HG02970 (cell line): ENCODE data around the gene ARHGEF26.

Experiments
- ATAC-seq: cut with Tn5 transposase; IDR thresholded peaks from one replicate; pipeline ENCODE4 v1.9.1; 2021; ENCODE audit warnings: mild to moderate bottlenecking, moderate library complexity, moderate number of reproducible peaks; ENCODE audit not compliant: unreplicated experiment, low FRiP score

The ARHGEF26 gene

DNA sequence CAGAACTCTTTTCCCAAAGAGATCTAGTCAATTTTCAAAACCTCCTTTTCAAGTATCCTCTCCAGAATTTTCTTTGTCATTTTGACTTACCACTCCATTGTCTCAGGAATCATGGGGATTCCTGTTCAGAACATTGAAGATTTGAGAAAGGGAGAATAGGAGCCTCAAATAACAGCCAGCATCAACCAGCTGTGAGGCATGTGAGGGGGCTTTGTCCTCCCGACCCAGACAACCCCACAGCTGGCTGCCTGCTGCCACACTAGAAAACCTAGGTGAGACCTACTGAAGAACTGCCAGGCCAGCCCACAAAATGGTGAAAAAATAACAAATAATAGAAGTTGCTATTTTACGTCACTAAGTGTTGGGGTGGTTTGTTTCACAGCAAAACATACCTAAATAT lies 5.9 kb upstream of the ARHGEF26 start:
- no peak for ATAC-seq

DNA sequence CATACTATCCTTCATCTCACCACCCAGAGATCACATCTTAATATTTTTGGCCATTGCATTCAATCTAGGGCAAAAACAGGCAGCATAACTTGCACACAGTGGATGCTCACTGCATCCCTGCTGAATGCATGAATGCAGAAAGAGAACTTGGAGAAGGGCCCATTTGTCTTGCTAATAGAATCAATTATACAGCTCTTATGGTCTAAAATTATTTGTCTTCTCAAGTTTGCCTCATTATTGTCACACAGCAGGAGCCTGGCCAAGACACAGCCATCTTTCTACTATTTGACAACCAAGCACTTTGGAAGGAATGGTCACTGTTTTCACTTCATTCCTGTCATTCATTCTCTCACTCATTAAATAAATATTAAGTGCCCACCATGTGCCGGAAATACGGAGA lies 1.2 kb upstream of the ARHGEF26 start:
- no peak for ATAC-seq

DNA sequence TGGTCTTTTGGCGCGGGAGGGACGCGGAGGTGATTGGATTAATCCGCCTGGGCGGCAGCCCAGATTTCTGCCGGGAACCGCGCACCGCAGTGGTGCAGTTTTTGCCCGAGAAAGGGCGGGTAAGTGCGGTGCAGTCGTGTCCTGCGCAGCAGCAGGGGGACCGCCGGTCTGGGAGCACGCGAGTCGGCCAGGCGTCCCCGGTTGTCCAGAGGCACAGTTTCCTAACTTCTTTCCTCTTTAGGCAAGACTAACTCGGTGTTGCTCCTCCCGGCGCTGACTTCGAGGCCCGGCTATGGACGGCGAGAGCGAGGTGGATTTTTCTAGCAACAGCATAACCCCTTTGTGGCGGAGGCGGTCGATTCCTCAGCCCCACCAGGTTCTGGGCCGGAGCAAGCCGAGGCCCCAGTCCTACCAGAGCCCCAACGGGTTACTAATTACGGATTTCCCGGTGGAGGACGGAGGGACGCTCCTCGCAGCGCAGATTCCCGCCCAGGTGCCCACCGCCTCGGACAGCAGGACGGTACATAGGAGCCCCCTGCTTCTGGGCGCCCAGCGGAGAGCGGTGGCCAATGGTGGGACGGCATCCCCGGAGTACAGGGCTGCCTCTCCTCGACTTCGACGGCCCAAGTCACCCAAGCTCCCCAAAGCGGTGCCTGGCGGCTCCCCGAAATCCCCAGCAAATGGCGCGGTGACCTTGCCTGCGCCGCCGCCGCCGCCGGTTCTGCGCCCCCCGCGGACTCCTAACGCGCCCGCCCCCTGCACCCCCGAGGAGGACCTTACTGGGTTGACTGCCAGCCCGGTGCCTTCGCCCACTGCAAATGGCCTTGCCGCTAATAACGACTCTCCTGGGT lies 736 bp downstream of the ARHGEF26 start:
- peak; percentile 36 for ATAC-seq

DNA sequence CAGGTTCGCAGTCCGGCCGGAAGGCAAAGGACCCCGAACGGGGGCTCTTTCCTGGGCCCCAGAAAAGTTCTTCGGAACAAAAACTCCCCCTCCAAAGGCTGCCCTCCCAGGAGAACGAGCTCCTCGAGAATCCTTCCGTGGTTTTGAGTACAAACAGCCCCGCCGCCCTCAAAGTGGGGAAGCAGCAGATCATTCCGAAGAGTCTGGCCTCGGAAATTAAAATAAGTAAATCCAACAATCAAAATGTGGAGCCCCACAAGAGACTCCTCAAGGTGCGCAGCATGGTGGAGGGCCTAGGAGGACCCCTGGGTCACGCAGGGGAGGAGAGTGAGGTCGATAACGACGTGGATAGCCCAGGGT lies 1.3 kb downstream of the ARHGEF26 start:
- ATAC-seq = no peak

DNA sequence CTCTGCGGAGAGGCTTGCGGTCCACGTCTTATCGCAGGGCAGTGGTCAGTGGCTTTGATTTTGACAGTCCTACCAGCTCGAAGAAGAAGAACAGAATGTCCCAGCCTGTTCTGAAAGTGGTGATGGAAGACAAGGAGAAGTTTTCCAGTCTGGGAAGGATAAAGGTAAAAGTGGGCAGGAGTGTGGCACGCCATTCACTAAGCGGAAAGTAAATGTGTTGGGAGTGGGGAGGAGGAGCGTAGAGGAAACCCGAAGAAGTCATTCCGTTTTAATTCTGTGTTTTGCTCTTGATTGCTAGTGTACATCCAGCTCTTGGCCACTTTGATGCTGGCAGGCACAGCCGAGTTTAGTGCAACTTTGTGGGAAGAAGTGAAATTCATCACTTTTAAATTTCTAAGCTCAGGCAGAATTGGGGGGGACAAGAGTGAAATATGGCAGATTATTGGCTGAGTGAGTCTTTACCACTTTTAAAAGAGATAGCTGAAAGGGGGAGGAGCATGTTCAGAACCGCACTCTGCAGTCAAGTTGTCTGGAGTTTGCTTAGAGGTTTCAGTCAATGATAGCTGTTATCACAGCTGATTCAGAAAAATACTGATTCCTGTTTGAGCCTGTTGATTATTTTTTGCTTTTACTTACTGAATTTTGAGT lies 1.8 kb downstream of the ARHGEF26 start:
- ATAC-seq = no peak

DNA sequence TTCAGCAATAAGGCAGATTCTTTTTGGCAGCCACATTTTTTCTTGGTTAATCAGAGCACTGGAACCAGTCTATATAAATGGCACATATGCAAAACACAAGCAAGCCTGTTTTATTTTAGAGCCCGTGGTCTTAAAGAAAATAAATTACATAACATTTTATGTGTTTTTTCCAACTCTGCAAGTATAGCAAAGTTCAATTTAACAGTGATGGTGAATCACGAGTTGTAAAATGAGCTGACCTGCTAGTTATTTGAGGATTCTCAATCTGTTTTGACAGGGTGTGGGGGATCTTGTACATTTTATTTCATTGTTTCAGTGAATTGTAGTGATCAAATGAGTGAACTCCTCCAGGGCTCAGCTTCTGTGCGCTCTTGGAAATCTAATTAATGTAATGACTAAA lies 2.7 kb downstream of the ARHGEF26 start:
- no peak for ATAC-seq

DNA sequence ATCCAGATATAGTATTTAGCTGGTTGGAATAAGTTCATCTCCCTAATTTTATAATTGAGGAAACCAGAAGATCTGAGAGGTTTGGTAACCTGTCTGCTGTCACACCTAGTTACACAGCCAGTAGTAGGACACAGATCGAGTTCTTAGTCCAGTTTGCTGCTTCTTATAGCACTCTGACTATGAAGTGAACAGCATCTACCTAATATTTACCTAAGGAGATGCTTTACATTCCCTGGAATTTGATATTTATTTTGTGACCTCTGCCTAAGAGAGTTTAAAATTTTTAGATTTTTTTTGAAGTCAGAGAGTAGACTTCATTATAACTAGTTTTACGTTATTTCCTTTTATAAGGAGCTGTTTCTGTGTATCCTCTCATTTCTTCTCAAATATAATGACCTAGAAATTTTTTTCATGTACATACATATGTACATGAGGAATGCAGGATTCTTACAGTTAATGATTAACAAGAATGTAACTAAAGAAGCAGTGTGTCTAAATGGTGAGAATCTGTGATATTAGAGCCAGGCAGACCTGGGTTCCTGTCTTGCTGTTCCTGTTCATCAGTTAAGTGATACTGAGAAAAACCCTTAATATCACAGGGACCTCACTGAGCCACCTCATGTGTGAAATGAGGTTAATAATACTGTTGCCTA lies 4.3 kb downstream of the ARHGEF26 start:
- ATAC-seq = no peak

DNA sequence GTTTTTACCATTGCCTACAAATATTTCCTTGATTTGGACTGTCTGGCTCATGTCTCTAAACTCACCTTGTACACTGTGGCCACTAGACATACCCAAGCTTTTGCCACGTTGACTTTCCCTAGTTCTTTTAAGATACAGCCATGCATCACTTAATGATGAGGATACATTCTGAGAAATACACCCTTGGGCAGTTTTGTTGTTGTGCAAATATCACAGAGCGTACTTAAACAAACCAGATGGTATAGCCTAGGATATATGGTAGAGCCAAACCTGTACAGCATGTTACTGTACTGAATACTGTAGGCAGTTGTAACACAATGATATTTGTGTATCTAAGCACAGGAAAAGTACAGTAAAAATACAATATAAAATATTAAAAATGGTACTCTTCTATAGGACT lies 5.5 kb downstream of the ARHGEF26 start:
- no peak for ATAC-seq

DNA sequence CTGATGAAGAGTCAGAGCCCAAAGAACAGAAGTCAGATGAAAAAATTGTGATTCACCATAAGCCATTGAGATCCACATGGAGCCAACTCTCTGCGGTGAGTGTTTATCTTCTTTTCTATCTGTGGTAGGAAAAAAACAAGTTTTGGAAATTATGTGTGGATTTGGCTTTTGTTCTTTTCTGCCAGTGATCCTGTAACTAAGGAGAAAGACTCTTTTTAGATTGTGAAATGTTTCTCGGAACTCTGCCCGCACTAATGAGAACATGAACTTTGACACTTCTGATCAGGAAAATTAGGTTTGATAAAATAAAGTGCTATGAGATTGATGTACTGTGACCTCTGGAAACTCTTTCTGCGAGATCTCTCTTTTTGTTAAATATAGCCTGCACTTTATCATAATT lies 8.4 kb downstream of the ARHGEF26 start:
- ATAC-seq = no peak

DNA sequence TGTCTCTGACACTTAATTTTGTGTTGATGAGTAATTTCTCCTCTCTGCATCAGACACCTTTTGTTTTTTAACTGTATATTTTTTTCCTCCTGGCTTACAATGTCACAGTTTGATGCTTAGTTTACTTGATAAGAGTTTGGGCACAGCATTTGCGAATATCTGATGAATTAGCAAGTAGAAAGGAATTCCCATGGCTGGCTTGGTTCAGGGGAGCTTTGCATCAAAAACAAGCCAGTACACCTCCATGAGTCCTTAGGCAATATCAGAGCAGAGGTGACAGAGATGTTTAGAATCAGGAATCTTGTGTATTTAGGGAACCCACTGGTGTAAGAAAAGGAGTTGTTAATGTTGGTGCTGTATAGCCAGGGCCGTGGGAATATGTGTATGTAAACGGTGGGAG lies 9.3 kb downstream of the ARHGEF26 start:
- no peak for ATAC-seq

DNA sequence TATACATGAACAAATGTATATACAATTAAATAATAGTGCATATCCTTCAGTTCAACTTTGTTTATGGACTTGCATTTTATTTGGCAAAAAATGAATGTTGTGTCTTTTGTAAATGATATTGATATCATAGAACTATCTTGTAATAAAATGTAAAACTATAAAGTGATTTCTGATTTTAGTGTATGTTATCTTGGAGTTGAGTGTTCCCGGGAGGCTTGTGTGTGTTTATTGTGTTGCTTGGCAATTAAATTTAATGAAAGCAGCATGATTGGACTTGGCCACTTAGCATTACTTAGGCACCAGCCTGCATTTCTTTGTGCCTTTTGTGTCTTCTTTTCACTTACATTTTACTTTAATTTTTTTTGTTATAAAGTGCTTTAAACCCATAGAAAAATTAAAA lies 10.6 kb downstream of the ARHGEF26 start:
- ATAC-seq = no peak

DNA sequence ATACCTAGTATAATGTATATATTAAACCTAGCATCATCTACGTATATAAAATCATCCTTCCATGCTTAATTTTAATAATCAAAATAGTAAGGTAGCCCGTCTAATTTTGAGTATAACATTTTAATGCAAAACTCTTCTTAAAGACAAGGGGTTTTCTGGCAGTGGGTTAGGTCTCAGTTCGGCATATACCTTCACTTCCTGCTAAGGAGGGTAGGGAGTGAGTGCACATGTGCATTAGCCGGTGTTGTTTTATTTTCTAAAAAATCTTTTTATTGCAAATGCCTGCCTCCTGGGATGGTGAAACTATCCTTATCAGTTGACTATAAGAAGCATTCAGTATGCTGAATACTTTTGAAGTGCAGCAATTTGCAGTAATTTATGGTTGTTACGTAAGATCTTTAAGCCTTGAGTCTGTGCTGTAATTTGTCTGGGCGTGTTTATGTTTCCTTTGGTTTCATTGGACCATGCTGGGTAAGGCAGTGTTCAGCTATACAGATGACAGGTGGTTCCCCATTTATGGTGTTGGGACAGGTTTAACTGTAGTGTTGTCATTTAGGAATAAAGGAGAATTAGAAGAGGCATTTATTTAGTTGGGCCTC lies 11.7 kb downstream of the ARHGEF26 start:
- no peak for ATAC-seq

DNA sequence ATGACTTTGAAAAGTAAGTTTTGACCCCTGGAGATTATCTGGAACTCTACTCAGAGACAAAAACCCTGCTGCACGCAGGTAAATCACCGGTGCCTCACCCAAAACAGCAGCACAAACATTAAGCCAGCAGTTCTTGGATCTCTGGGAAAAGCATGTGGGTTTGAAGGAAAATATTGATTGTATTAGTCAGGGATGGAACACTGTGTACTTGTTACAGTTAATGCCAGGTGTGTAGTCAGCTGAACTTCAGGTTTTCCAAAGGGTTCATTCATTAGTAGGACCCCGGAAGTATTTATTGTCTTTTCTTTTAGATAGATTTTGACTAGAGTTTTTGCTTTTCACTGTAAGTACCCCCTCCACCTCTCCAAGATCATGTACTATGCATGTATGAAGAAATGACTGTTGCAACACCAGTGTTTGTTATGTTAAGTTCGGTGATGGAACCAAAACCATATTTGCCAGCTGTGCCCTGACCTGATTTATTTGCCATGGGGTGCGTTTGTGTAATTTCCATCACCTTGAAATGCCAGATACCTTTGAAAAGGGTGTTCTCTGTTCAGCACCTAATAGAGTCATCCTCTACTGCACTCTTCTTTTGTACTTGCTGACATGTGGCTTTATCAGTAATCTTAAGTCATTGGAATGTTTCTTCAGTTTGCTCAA lies 14.5 kb downstream of the ARHGEF26 start:
- no peak for ATAC-seq

DNA sequence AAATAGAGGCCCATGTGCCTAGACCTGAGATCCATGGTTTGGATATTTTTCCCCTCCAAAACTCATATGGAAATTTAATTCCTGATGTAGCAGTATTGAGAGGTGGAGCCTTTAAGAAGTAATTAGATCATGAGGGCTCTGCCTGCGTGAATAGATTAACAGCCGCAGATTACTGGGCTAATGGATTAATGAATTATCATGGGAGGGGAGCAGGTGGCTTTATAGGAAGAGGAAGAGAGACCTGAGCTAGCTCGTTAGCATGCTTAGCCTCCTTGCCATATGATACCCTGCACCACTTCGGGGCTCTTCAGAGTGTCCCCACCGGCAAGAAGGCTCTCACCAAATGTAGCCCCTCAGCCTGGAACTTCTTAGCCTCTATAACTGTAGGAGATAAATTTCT lies 15.8 kb downstream of the ARHGEF26 start:
- no peak for ATAC-seq

DNA sequence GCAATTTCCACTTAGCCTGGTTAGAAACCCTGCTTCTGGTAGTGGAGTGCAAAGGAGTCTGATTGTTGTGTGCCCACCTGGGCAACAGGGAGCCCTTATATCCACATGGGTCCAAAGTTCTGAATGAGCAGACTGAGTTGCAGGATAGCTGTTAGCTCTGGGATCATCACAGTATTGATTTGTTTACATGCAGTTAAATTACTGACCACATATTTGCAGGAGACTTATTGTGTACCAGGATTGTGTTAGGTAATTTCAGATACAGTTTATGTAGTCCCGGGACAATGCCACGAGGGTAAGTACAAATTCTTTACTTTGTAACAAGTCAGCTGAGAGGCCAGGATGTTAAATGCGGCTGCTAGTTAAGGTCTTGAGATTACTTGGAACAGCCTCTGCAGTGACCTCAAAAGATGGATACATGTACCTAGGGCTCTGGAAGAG lies 18.8 kb downstream of the ARHGEF26 start:
- no peak for ATAC-seq

DNA sequence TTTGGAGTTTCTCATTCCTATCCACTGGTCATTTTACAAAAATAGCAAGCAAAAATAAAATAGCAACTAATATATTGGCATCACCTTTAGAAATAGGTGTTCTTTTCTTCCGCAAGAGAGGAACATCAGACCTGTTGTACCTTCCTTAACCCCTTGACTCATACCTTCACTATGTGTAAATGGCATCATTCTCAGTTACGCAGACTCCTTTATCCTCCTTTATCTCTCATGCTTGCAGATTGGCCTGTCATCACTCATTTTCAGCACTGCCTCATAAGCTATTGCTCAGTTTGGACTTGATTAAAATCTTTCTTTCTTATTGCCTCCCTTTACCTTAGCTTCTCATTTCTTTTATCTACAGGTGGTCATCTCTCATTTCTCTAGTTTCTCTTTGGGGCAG lies 21.4 kb downstream of the ARHGEF26 start:
- ATAC-seq = no peak

DNA sequence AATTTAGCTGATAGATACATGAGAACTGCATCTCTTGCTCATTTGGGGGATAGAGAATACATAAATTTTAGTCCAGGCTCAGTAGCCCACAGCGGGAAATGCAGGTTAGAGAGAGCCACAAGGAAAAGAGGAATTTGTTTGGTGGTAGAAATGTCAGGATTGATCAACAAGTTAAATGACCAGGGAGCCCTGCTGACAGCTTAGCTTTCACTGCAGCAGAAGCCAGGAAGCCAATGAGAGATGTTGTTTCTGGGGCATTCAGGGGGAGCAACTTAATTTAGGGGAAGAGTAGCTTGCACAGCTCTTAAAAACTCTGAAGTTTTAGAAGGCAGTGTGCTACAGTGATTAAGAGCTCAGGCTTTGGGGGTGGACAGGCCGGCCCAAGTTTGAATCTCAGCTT lies 22.7 kb downstream of the ARHGEF26 start:
- no peak for ATAC-seq

DNA sequence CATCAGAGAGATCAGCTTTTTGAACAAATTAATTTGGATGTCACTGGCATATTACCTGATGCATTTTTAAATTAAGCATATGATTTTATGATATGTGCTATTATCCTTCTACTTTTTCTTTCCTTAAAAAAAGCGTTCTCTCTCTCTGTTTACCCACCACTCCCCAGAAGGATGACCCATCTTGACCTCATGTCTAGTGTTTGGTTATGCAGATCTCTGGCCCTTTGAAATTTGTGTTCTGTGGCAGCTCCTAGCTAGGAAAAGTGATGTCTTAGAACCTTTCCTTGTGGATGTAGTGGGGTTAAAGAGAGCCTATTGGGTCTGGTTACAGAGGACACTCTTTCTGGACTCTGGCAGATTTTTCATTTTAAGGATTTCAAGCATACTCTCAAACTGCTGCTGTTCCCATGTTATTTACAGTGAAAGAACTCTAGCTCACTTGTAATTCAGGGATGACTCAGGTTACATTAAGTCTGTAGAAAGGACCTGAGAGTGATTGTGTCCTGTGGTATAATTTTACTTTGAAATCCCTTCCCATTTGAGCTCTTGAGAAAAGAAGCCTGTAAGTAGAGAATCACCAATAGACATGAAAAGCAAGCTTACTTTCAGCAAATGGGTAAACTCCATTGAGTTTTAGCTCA lies 23.8 kb downstream of the ARHGEF26 start:
- no peak for ATAC-seq

DNA sequence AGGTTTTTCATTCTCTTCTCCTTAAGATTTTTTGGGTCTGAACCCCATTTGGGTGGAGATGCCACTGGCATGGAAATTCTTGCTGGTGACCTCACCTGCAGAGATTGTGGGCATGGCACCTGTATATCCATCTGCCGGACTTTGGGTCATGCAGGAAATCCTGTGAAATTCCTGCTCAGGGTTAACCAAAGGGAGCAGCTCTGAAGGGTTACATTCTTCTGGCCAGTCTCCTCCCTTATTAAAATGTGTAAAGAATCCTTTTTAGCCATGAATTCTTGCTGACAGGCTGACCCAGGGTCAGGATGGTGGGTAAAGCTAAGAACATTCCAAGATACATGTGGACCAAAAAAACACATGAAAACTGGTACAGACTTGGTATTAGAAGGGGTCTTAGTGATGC lies 27.4 kb downstream of the ARHGEF26 start:
- no peak for ATAC-seq

DNA sequence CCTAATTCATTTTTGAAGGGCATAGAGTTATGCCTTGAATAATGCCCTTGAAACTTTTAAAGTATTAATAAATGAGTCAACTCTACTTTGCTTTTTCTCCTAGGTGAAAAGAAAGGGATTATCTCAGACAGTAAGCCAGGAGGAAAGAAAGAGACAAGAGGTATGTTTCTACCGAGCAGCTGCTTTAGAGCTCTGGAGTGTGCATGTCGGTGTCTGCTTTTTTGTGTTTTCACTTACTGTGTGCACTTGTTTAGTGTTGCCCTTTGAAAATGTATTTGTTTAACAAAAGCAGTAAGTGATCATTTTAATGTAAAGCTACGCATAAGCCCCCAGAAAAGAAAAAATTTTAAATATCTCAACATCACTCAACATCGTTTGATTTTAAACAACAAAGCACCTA lies 28.1 kb downstream of the ARHGEF26 start:
- ATAC-seq = no peak
